B cell (primary cell): ENCODE results near the gene SHC4. TPM values are rescaled to one million over a fixed set of nuclear protein-coding genes. Genes with fewer than 3 reads are reported as not detected.

Experiments
- ATAC-seq: fragments of 200-7000 bp; cut with Tn5 transposase; one replicate; pipeline ENCODE4 v1.10.0; 2021; ENCODE audit warnings: low read depth, mild to moderate bottlenecking, moderate number of reproducible peaks, moderate library complexity
- CTCF ChIA-PET: fragments of 350-600 bp; sonication (Branson Sonifier 250); formaldehyde crosslinking; loops from one replicate; lab custom pipeline; 2021; ENCODE audit warnings: antibody characterized with exemption, inconsistent platforms; lab: Charles Lee
- POLR2A ChIA-PET: fragments of 350-600 bp; sonication (Branson Sonifier 250); formaldehyde crosslinking; loops from one replicate; lab custom pipeline; 2021; ENCODE audit warnings: antibody characterized with exemption; lab: Charles Lee
- DNase-seq: peaks from one replicate; pipeline ENCODE4 v3.0.0; 2013
- H2AFZ ChIP-seq: 2 replicates; pipeline ENCODE4 v1.6.1; 2012; ENCODE audit warnings: mild to moderate bottlenecking, low read depth, low read length; ENCODE audit not compliant: insufficient read depth, poor library complexity, severe bottlenecking
- H3K27ac ChIP-seq, 2 donors: 1 replicate in 1 of 2; 2 replicates in 1 of 2; pipeline ENCODE4 v1.5.1; 2012 to 2013; ENCODE audit warnings: low read length in 2 of 2, mild to moderate bottlenecking in 2 of 2, moderate library complexity in 1 of 2
- H3K27me3 ChIP-seq, 4 experiments: fragments of 200-600 bp in 1 of 4; sonication (generic) in 1 of 4; replicated peaks in 1 of 4; 1 replicate in 2 of 4; 2 replicates in 2 of 4; pipeline versions ENCODE4 v1.6.1 to v1.7.0; 2013 to 2016; ENCODE audit warnings: low read length in 3 of 4, mild to moderate bottlenecking in 2 of 4, mixed read lengths in 1 of 4, moderate library complexity in 1 of 4; ENCODE audit not compliant: insufficient read depth in 4 of 4, control insufficient read depth in 3 of 4; ENCODE audit errors: control extremely low read depth in 1 of 4
- H3K36me3 ChIP-seq, 2 experiments: replicated peaks in 1 of 2; 1 replicate in 1 of 2; 2 replicates in 1 of 2; pipeline versions ENCODE4 v1.6.1 to v1.7.1; 2013; ENCODE audit warnings: low read length in 1 of 2; ENCODE audit not compliant: insufficient read depth in 2 of 2, control insufficient read depth in 1 of 2; ENCODE audit errors: control extremely low read depth in 1 of 2, extremely low read depth in 1 of 2
- H3K4me1 ChIP-seq, 2 donors: fragments of 200-600 bp in 1 of 2; sonication (generic) in 1 of 2; 1 replicate in 1 of 2; 2 replicates in 1 of 2; pipeline versions ENCODE4 v1.5.1 to v1.6.1; 2013 to 2017; ENCODE audit warnings: low read length in 2 of 2; ENCODE audit not compliant: control insufficient read depth in 2 of 2, insufficient read depth in 2 of 2
- H3K4me2 ChIP-seq: replicated peaks from 2 replicates; pipeline ENCODE3; 2012; ENCODE audit warnings: mild to moderate bottlenecking, low read depth, low read length; ENCODE audit not compliant: poor library complexity, severe bottlenecking
- H3K4me3 ChIP-seq, 5 experiments: fragments of 200-600 bp in 1 of 5; sonication (generic) in 1 of 5; 1 replicate in 3 of 5; 2 replicates in 2 of 5; pipeline versions ENCODE4 v1.5.1 to v1.7.0; 2011 to 2016; ENCODE audit warnings: low read length in 4 of 5, mild to moderate bottlenecking in 4 of 5, low read depth in 2 of 5, control low read depth in 1 of 5, moderate library complexity in 1 of 5; ENCODE audit not compliant: insufficient read depth in 1 of 5; ENCODE audit errors: control extremely low read depth in 1 of 5, extremely low read depth in 1 of 5
- H3K79me2 ChIP-seq: fragments of 200-600 bp; sonication (generic); one replicate; pipeline ENCODE4 v1.6.0; 2016; ENCODE audit warnings: low read length; ENCODE audit not compliant: control insufficient read depth, insufficient read depth
- H3K9ac ChIP-seq: fragments of 200-600 bp; sonication (generic); 2 replicates; pipeline ENCODE4 v1.6.1; 2017; ENCODE audit warnings: mild to moderate bottlenecking, low read length, moderate library complexity
- H3K9me3 ChIP-seq, 3 donors: one replicate each; pipeline versions ENCODE4 v1.6.1 to v1.7.1; 2013; ENCODE audit warnings: low read length in 2 of 3; ENCODE audit not compliant: control insufficient read depth in 2 of 3, insufficient read depth in 1 of 3; ENCODE audit errors: control extremely low read depth in 1 of 3
- H4K20me1 ChIP-seq: 2 replicates; pipeline ENCODE4 v1.6.0; 2012; ENCODE audit warnings: mild to moderate bottlenecking, low read length; ENCODE audit not compliant: insufficient read depth, control insufficient read depth, poor library complexity, severe bottlenecking
- H3K27ac Mint-ChIP-seq: one replicate; pipeline ENCODE4 v1.8.0; 2021; ENCODE audit warnings: mixed read lengths
- H3K27me3 Mint-ChIP-seq: one replicate; pipeline ENCODE4 v1.8.0; 2021; ENCODE audit warnings: mixed read lengths
- H3K4me1 Mint-ChIP-seq: one replicate; pipeline ENCODE4 v1.8.0; 2021; ENCODE audit warnings: mixed read lengths
- H3K4me3 Mint-ChIP-seq: one replicate; pipeline ENCODE4 v1.8.0; 2021; ENCODE audit warnings: mixed read lengths
- H3K9me3 Mint-ChIP-seq: one replicate; pipeline ENCODE4 v1.8.0; 2022; ENCODE audit warnings: mixed read lengths; ENCODE audit not compliant: insufficient read depth
- EZH2 ChIP-seq: IDR thresholded peaks from 2 replicates; pipeline ENCODE4 v1.6.1; 2012; ENCODE audit warnings: borderline replicate concordance, low read depth, mild to moderate bottlenecking, moderate library complexity, low read length; ENCODE audit not compliant: insufficient read depth, poor library complexity, severe bottlenecking
- WGBS: methylation state at CpG from one replicate; pipeline ENCODE4 v1.1.5; 2013; ENCODE audit warnings: missing lambda C conversion rate; ENCODE audit not compliant: insufficient coverage; 5-methylcytosine and 5-hydroxymethylcytosine counted together
- intact Hi-C: fragments of 100-400 bp; cut with micrococcal nuclease; formaldehyde crosslinking; loops from one replicate; pipeline ENCODE4 v1.10.0; 2022
- polyA plus RNA-seq: library from polyadenylated mRNA; depleted of rRNA; stranded (reverse); fragments of >200 nt; gene quantifications from 2 replicates; pipeline ENCODE4 v1.2.3, GENCODE V29; 2012
- total RNA-seq, 2 donors: library from RNA; stranded (reverse); fragments of 120-200 nt in 1 of 2; gene quantifications; 1 replicate in 1 of 2; 2 replicates in 1 of 2; pipeline versions ENCODE4 v1.2.3 to v1.2.4, GENCODE V29; 2013 to 2022
- TF ChIP-seq, protein P1 (sequence below): fragments of 200-600 bp; IDR thresholded peaks from one replicate; pipeline ENCODE4 v1.8.0; 2022; ENCODE audit warnings: antibody characterized with exemption, mild to moderate bottlenecking

The SHC4 gene
- total and polyA plus RNA-seq, 2 donors (not counting 1 experiment from before 2014, with no cell fraction given) = 0.04 to 0.69 TPM

DNA sequence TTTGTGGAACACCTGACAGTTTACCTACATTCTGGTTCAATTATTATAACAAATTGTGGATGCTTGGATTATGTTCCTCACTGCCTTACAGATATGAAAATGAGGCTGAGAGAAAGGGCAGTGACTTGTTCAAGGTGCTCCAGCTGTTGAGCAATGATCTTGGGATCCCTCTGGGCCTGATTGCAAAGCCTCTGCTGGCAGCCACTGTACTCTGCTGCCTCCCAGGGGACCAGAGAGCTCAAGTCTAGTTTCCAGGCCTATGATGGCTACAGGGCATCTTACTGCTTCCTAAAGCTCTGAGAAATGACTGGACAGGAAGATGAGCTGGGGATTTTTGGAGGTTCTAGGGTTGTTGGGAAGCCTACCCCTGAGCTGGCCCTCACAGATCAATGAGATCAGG is 2.3 kb upstream of the SHC4 start:
- CTCF ChIA-PET = interaction anchor here (0.6 to 5.8 kb wide), 3 partner anchors 9 to 180 kb away, joined by 3 to 38 read pairs (median 4); no protein-coding TSS in a partner anchor
- no peak for ATAC-seq
- Histone ChIP-seq H3K4me3 (no peak overlapping the region), H3K4me2 (no peak overlapping the region), H4K20me1 (no peaks in the 10 kb centered on the region), H3K79me2 (no peaks in the 10 kb centered on the region), H2AFZ (no peak overlapping the region), H3K27me3 (peaks cover 0 to 56% (median 26%) of the 10 kb centered on the region in 4 experiments), H3K36me3 (no peaks in the 10 kb centered on the region), H3K9ac (no peak overlapping the region), H3K4me1 (peaks cover 21 to 23% of the 10 kb centered on the region in 2 donors), H3K9me3 (no peaks in the 10 kb centered on the region), H3K27ac (no peak overlapping the region)
- H3K4me3 Mint-ChIP-seq = no peak overlapping the region
- H3K27ac Mint-ChIP-seq = no peak overlapping the region
- no peak for DNase-seq
- peaks cover 65% of the 10 kb centered on the region for H3K27me3 Mint-ChIP-seq
- TF ChIP-seq, protein P1, sequence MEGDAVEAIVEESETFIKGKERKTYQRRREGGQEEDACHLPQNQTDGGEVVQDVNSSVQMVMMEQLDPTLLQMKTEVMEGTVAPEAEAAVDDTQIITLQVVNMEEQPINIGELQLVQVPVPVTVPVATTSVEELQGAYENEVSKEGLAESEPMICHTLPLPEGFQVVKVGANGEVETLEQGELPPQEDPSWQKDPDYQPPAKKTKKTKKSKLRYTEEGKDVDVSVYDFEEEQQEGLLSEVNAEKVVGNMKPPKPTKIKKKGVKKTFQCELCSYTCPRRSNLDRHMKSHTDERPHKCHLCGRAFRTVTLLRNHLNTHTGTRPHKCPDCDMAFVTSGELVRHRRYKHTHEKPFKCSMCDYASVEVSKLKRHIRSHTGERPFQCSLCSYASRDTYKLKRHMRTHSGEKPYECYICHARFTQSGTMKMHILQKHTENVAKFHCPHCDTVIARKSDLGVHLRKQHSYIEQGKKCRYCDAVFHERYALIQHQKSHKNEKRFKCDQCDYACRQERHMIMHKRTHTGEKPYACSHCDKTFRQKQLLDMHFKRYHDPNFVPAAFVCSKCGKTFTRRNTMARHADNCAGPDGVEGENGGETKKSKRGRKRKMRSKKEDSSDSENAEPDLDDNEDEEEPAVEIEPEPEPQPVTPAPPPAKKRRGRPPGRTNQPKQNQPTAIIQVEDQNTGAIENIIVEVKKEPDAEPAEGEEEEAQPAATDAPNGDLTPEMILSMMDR = no peak
- no peak for TF ChIP-seq EZH2
- POLR2A ChIA-PET = no interaction called here
- H3K9me3 Mint-ChIP-seq = no peaks in the 10 kb centered on the region
- intact Hi-C loops = no loop called here
- H3K4me1 Mint-ChIP-seq = peaks cover 19% of the 10 kb centered on the region

GRCh38 chr15:48964898-48965297 is 1.2 kb upstream of the SHC4 start:
- H3K4me3 Mint-ChIP-seq = peak overlapping the region; percentile 14
- Histone ChIP-seq H3K4me1 (peaks cover 21 to 23% of the 10 kb centered on the region in 2 donors), H3K27me3 (peaks cover 0 to 61% (median 26%) of the 10 kb centered on the region in 4 experiments), H3K36me3 (no peaks in the 10 kb centered on the region), H3K79me2 (no peaks in the 10 kb centered on the region), H3K27ac (no peak overlapping the region), H4K20me1 (no peaks in the 10 kb centered on the region), H3K9ac (no peak overlapping the region), H2AFZ (no peak overlapping the region), H3K4me2 (no peak overlapping the region), H3K4me3 (no peak overlapping the region), H3K9me3 (no peaks in the 10 kb centered on the region)
- peaks cover 19% of the 10 kb centered on the region for H3K4me1 Mint-ChIP-seq
- intact Hi-C loops = no loop called here
- DNase-seq = no peak
- WGBS = 100% methylated on average over 1 of the region's 2 CpGs
- no peaks in the 10 kb centered on the region for H3K9me3 Mint-ChIP-seq
- CTCF ChIA-PET = interaction anchor here (0.9 to 5.8 kb wide), 3 partner anchors 10 to 103 kb away, joined by 3 to 38 read pairs (median 3); no protein-coding TSS in a partner anchor
- ATAC-seq = no peak
- no peak for TF ChIP-seq EZH2
- TF ChIP-seq, protein P1 = no peak
- peaks cover 62% of the 10 kb centered on the region for H3K27me3 Mint-ChIP-seq
- POLR2A ChIA-PET = no interaction called here
- no peak overlapping the region for H3K27ac Mint-ChIP-seq
